H1 (cell line): ENCODE data around the gene ENTPD8. TPM values are rescaled to one million over a fixed set of nuclear protein-coding genes. Genes with fewer than 3 reads are reported as not detected.

Experiments
- CTCF ChIA-PET: fragments of 300-600 bp; sonication (Branson Sonifier 250); formaldehyde crosslinking; loops from one replicate; lab custom pipeline; 2021; ENCODE audit not compliant: partially characterized antibody; lab: Charles Lee
- POLR2A ChIA-PET: fragments of 300-600 bp; sonication (Branson Sonifier 250); formaldehyde crosslinking; loops from one replicate; lab custom pipeline; 2021; ENCODE audit warnings: inconsistent platforms; ENCODE audit not compliant: partially characterized antibody; lab: Charles Lee
- DNase-seq, 2 experiments: peaks; one replicate each; pipeline versions ENCODE4 v3.0.0 to v3.0.0-alpha.2; 2010 to 2022; ENCODE audit warnings: low spot score in 2 of 2, low read depth in 1 of 2, mixed read lengths in 1 of 2
- FAIRE-seq: peaks from 2 replicates; lab custom pipeline; 2011; peaks lifted over from hg19 to GRCh38; lab: Jason Lieb, UNC
- H2AFZ ChIP-seq: 2 replicates; pipeline ENCODE4 v1.8.1; 2012; ENCODE audit warnings: low read length, inconsistent platforms
- H2AK5ac ChIP-seq: 2 replicates; pipeline ENCODE4 v1.6.1; 2013; ENCODE audit warnings: low read depth, low read length
- H2BK120ac ChIP-seq: replicated peaks from 2 replicates; pipeline ENCODE3; 2013; ENCODE audit warnings: low read depth, low read length, inconsistent platforms
- H2BK12ac ChIP-seq: 2 replicates; pipeline ENCODE4 v1.6.1; 2013; ENCODE audit warnings: low read depth, low read length
- H2BK15ac ChIP-seq: 2 replicates; pipeline ENCODE4 v1.6.1; 2013; ENCODE audit warnings: low read length
- H2BK20ac ChIP-seq: 2 replicates; pipeline ENCODE4 v1.6.1; 2013; ENCODE audit warnings: low read length
- H2BK5ac ChIP-seq: 2 replicates; pipeline ENCODE4 v1.6.1; 2013; ENCODE audit warnings: low read depth, low read length
- H3K14ac ChIP-seq: 2 replicates; pipeline ENCODE4 v1.6.1; 2013; ENCODE audit warnings: inconsistent platforms; ENCODE audit not compliant: insufficient read length
- H3K18ac ChIP-seq: 2 replicates; pipeline ENCODE4 v1.6.1; 2013; ENCODE audit warnings: low read length; ENCODE audit errors: extremely low read depth
- H3K23ac ChIP-seq: 2 replicates; pipeline ENCODE4 v1.6.1; 2013; ENCODE audit warnings: inconsistent platforms; ENCODE audit not compliant: insufficient read length
- H3K23me2 ChIP-seq: 2 replicates; pipeline ENCODE4 v1.6.1; 2013; ENCODE audit warnings: low read depth, low read length
- H3K27ac ChIP-seq: 2 replicates; pipeline ENCODE4 v1.6.1; 2011; ENCODE audit warnings: low read depth, low read length, inconsistent platforms
- H3K27me3 ChIP-seq, 4 experiments: replicated peaks in 1 of 4; 1 replicate in 1 of 4; 2 replicates in 3 of 4; pipeline versions ENCODE4 v1.6.1 to v1.8.1; 2011 to 2013; ENCODE audit warnings: low read length in 3 of 4, mild to moderate bottlenecking in 3 of 4, inconsistent platforms in 2 of 4, mixed read lengths in 2 of 4, moderate library complexity in 1 of 4; ENCODE audit not compliant: control insufficient read depth in 3 of 4, insufficient read depth in 3 of 4; ENCODE audit errors: extremely low read depth in 1 of 4
- H3K36me3 ChIP-seq, 4 experiments: 2 replicates each; pipeline versions ENCODE4 v1.6.1 to v1.8.1; 2011 to 2013; ENCODE audit warnings: mild to moderate bottlenecking in 4 of 4, low read length in 3 of 4, moderate library complexity in 2 of 4, control low read depth in 1 of 4, inconsistent platforms in 1 of 4; ENCODE audit not compliant: insufficient read depth in 4 of 4, control insufficient read depth in 2 of 4
- H3K4ac ChIP-seq: replicated peaks from 2 replicates; pipeline ENCODE3; 2013; ENCODE audit warnings: low read length, low read depth, mixed read lengths, inconsistent platforms; ENCODE audit not compliant: insufficient read length
- H3K4me1 ChIP-seq, 4 experiments: replicated peaks in 1 of 4; 1 replicate in 1 of 4; 2 replicates in 3 of 4; pipeline versions ENCODE4 v1.6.1 to v1.8.1; 2011 to 2013; ENCODE audit warnings: low read length in 3 of 4, inconsistent platforms in 2 of 4, mixed read lengths in 1 of 4; ENCODE audit not compliant: insufficient read depth in 4 of 4, control insufficient read depth in 3 of 4
- H3K4me2 ChIP-seq, 2 experiments: 2 replicates each; pipeline versions ENCODE4 v1.6.1 to v1.8.1; 2011 to 2013; ENCODE audit warnings: low read depth in 2 of 2, low read length in 2 of 2, control low read depth in 1 of 2, inconsistent platforms in 1 of 2, mild to moderate bottlenecking in 1 of 2; ENCODE audit not compliant: insufficient read depth in 1 of 2
- H3K4me3 ChIP-seq, 4 experiments: fragments of 200-600, 300-600 bp in 1 of 4; sonication (generic), shearing (Covaris generic), sonication (Bioruptor Twin) in 1 of 4; 2 replicates each; pipeline versions ENCODE4 v1.5.1 to v1.8.1; 2011 to 2016; ENCODE audit warnings: low read length in 4 of 4, low read depth in 3 of 4, control low read depth in 2 of 4, inconsistent platforms in 2 of 4, mild to moderate bottlenecking in 2 of 4, mixed read lengths in 1 of 4, moderate library complexity in 1 of 4; ENCODE audit not compliant: insufficient read depth in 2 of 4; ENCODE audit errors: extremely low read depth in 1 of 4
- H3K56ac ChIP-seq: replicated peaks from 2 replicates; pipeline ENCODE3; 2013; ENCODE audit warnings: low read depth, mild to moderate bottlenecking, mixed read lengths, low read length, inconsistent platforms; ENCODE audit not compliant: insufficient read length
- H3K79me1 ChIP-seq: 2 replicates; pipeline ENCODE4 v1.6.1; 2013; ENCODE audit warnings: low read depth, low read length, control low read depth
- H3K79me2 ChIP-seq, 2 experiments: 2 replicates each; pipeline versions ENCODE4 v1.6.1 to v1.8.1; 2012 to 2013; ENCODE audit warnings: low read length in 2 of 2, mild to moderate bottlenecking in 2 of 2, inconsistent platforms in 1 of 2; ENCODE audit not compliant: insufficient read depth in 2 of 2, control insufficient read depth in 1 of 2
- H3K9ac ChIP-seq, 4 experiments: replicated peaks in 1 of 4; 1 replicate in 1 of 4; 2 replicates in 3 of 4; pipeline versions ENCODE4 v1.6.1 to v1.8.1; 2011 to 2013; ENCODE audit warnings: low read depth in 3 of 4, low read length in 3 of 4, control low read depth in 2 of 4, mild to moderate bottlenecking in 2 of 4, moderate library complexity in 2 of 4, inconsistent platforms in 1 of 4; ENCODE audit errors: extremely low read depth in 1 of 4
- H3K9me3 ChIP-seq, 2 experiments: 2 replicates each; pipeline versions ENCODE4 v1.6.1 to v1.8.1; 2012 to 2013; ENCODE audit warnings: mild to moderate bottlenecking in 2 of 2, moderate library complexity in 2 of 2, control low read depth in 1 of 2, inconsistent platforms in 1 of 2, low read depth in 1 of 2, low read length in 1 of 2, mixed read lengths in 1 of 2; ENCODE audit not compliant: insufficient read depth in 2 of 2
- H4K20me1 ChIP-seq, 2 experiments: replicated peaks in 1 of 2; 2 replicates each; pipeline versions ENCODE3 to v1.8.1; 2011 to 2013; ENCODE audit warnings: inconsistent platforms in 2 of 2, low read length in 2 of 2, mild to moderate bottlenecking in 1 of 2; ENCODE audit not compliant: insufficient read depth in 2 of 2, control insufficient read depth in 1 of 2
- H4K5ac ChIP-seq: 2 replicates; pipeline ENCODE4 v1.6.1; 2013; ENCODE audit warnings: low read length, low read depth, mixed read lengths, inconsistent platforms; ENCODE audit not compliant: insufficient read length
- H4K8ac ChIP-seq: 2 replicates; pipeline ENCODE4 v1.8.0; 2013; ENCODE audit warnings: mild to moderate bottlenecking, moderate library complexity, low read length, inconsistent platforms; ENCODE audit not compliant: insufficient read depth; ENCODE audit errors: extremely low read depth
- H4K91ac ChIP-seq: replicated peaks from 2 replicates; pipeline ENCODE3; 2013; ENCODE audit warnings: low read length, mixed read lengths, inconsistent platforms; ENCODE audit not compliant: insufficient read length
- BRCA1 ChIP-seq: IDR thresholded peaks from 2 replicates; pipeline ENCODE4 v1.6.1; 2012; ENCODE audit warnings: low read depth, low read length, improper control_type of control experiment
- E2F6 ChIP-seq: IDR thresholded peaks from 2 replicates; pipeline ENCODE4 v1.6.1; 2012; ENCODE audit warnings: inconsistent platforms
- FOSL1 ChIP-seq: IDR thresholded peaks from 2 replicates; pipeline ENCODE4 v1.6.1; 2011; ENCODE audit warnings: mild to moderate bottlenecking, low read depth, low read length, moderate library complexity; ENCODE audit not compliant: insufficient read depth
- MAX ChIP-seq: IDR thresholded peaks from 2 replicates; pipeline ENCODE4 v1.6.1; 2012; ENCODE audit warnings: inconsistent platforms
- RFX5 ChIP-seq: IDR thresholded peaks from 2 replicates; pipeline ENCODE4 v1.6.1; 2011; ENCODE audit warnings: low read depth, low read length, improper control_type of control experiment, borderline replicate concordance
- ZNF274 ChIP-seq: IDR thresholded peaks from 2 replicates; pipeline ENCODE4 v1.7.0; 2012; ENCODE audit warnings: low read length, borderline replicate concordance; ENCODE audit errors: extremely low read depth
- WGBS, 2 experiments: shearing (Covaris generic) in 1 of 2; methylation state at CpG; one replicate each; pipeline versions ENCODE4 v1.1.6 to v1.1.7; 2013 to 2015; ENCODE audit warnings: low lambda C conversion rate in 2 of 2, mixed read lengths in 2 of 2, inconsistent platforms in 1 of 2, low coverage in 1 of 2, missing lambda C conversion rate in 1 of 2; ENCODE audit not compliant: insufficient replicate concordance in 2 of 2, insufficient coverage in 1 of 2, insufficient read length in 1 of 2; ENCODE audit errors: extremely low coverage in 1 of 2, missing lambda C conversion rate in 1 of 2; 5-methylcytosine and 5-hydroxymethylcytosine counted together
- polyA plus RNA-seq, 7 experiments: library from polyadenylated mRNA; depleted of rRNA in 3 of 7; stranded (reverse) in 5 of 7; unstranded in 2 of 7; fragments of >200 nt in 5 of 7; fragments of 200-250 nt in 2 of 7; gene quantifications; 1 replicate in 5 of 7; 2 replicates in 1 of 7; 4 replicates in 1 of 7; pipeline versions ENCODE4 v1.2.1 to v1.2.3, GENCODE V29; 2011 to 2013; ENCODE audit warnings: missing spikeins in 2 of 7, mixed read lengths in 2 of 7
- total RNA-seq: library from RNA; stranded (reverse); fragmentation: NEBNext Ultra II Directional; extraction: Animal tissue kit (Norgen Biotek cat#: 25700); gene quantifications from 2 replicates; pipeline ENCODE4 v1.2.1, GENCODE V29; 2021

Gene ENTPD8
- total and polyA plus RNA-seq, 2 of the 8 experiments (the other 6 are each of a cell fraction or from before 2014, with no cell fraction given) = 0.48 to 0.51 TPM

GRCh38 chr9:137412431-137412830 lies 28.7 kb downstream of the ENTPD8 start:
- H3K36me3 ChIP-seq = no peaks in the 10 kb centered on the region
- H2AFZ ChIP-seq = no peak overlapping the region
- H3K27ac ChIP-seq = no peak overlapping the region
- H3K9me3 ChIP-seq = no peaks in the 10 kb centered on the region
- DNase-seq = peak in 1 of 2 experiments; percentile 43
- H3K23me2 ChIP-seq = no peaks in the 10 kb centered on the region; the same call in 1 of the 2 replicates
- H3K4me2 ChIP-seq = no peak overlapping the region
- H2BK20ac ChIP-seq = no peak overlapping the region
- no peak overlapping the region for H4K8ac ChIP-seq
- H4K91ac ChIP-seq = no peak overlapping the region
- H2BK15ac ChIP-seq = no peak overlapping the region
- POLR2A ChIA-PET = interaction anchor here (0.9 to 1.8 kb wide), 4 partner anchors 10 to 253 kb away, joined by 3 to 10 read pairs (median 4); partner anchors contain the start of genes EXD3, NOXA1 and TUBB4B
- H2BK12ac ChIP-seq = no peak overlapping the region
- H3K23ac ChIP-seq = no peak overlapping the region
- H3K4me3 ChIP-seq = no peak overlapping the region
- H4K5ac ChIP-seq = no peak overlapping the region
- CTCF ChIA-PET = interaction anchor here (0.9 to 1.7 kb wide), 3 partner anchors 11 to 115 kb away, joined by 3 to 8 read pairs (median 3); partner anchors contain the start of genes EXD3 and NOXA1
- H3K14ac ChIP-seq = no peak overlapping the region
- H3K4ac ChIP-seq = no peak overlapping the region
- 90% methylated on average over 10 of the region's 10 CpGs; no CpG with 5 or more reads in 1 of the 2 experiments for WGBS, 2 experiments
- H3K56ac ChIP-seq = no peak overlapping the region
- H3K79me1 ChIP-seq = peaks cover 9% of the 10 kb centered on the region
- H2BK120ac ChIP-seq = no peak overlapping the region
- TF ChIP-seq RFX5 (no peak), FOSL1 (no peak), ZNF274 (no peak), MAX (no peak), BRCA1 (no peak), E2F6 (no peak)
- H2BK5ac ChIP-seq = no peak overlapping the region
- H3K18ac ChIP-seq = no peak overlapping the region
- 0 out of 2 replicates have a peak overlapping the region, but pooled peaks have one; percentile 65 for H2AK5ac ChIP-seq
- H3K79me2 ChIP-seq = no peaks in the 10 kb centered on the region
- FAIRE-seq = no peak
- peaks cover 0 to 5% (median 0%) of the 10 kb centered on the region in 4 experiments; a peak in 5 of 7 replicates for H3K4me1 ChIP-seq
- peaks cover 0 to 3% of the 10 kb centered on the region in 2 experiments for H4K20me1 ChIP-seq
- H3K9ac ChIP-seq = no peak overlapping the region
- H3K27me3 ChIP-seq = no peaks in the 10 kb centered on the region
